HG02642 (cell line): ENCODE data around the gene PUS1.

Experiments used
- ATAC-seq: cut with Tn5 transposase; IDR thresholded peaks from one replicate; pipeline ENCODE4 v1.9.1; 2021; ENCODE audit warnings: mild to moderate bottlenecking; ENCODE audit not compliant: unreplicated experiment, poor library complexity

The PUS1 gene

GRCh38 chr12:131902332-131903241 lies 26.5 kb upstream of the PUS1 start:
- ATAC-seq, result no peak

- no peak for ATAC-seq
These were observed 25.5 kb upstream of the PUS1 start for GRCh38 chr12:131903270-131904255.

- no peak for ATAC-seq
These were observed 24.7 kb upstream of the PUS1 start for GRCh38 chr12:131904346-131904745.

GRCh38 chr12:131905081-131905629 lies 23.9 kb upstream of the PUS1 start:
- no peak for ATAC-seq

GRCh38 chr12:131905630-131906091 lies 23.4 kb upstream of the PUS1 start:
- ATAC-seq, result no peak

GRCh38 chr12:131907379-131908091 lies 21.5 kb upstream of the PUS1 start:
- ATAC-seq, result no peak

GRCh38 chr12:131908092-131909080 lies 20.7 kb upstream of the PUS1 start:
- no peak for ATAC-seq

GRCh38 chr12:131909081-131909751 lies 19.9 kb upstream of the PUS1 start:
- no peak for ATAC-seq

GRCh38 chr12:131909752-131910219 lies 19.3 kb upstream of the PUS1 start:
- ATAC-seq, result no peak

GRCh38 chr12:131910302-131911027 lies 18.6 kb upstream of the PUS1 start:
- no peak for ATAC-seq

GRCh38 chr12:131911028-131911650 lies 17.9 kb upstream of the PUS1 start:
- no peak for ATAC-seq

GRCh38 chr12:131911851-131912477 lies 17.1 kb upstream of the PUS1 start:
- ATAC-seq, result no peak

- no peak for ATAC-seq
These were observed 16.4 kb upstream of the PUS1 start for GRCh38 chr12:131912518-131913274.

GRCh38 chr12:131913666-131914065 lies 15.4 kb upstream of the PUS1 start:
- no peak for ATAC-seq

- ATAC-seq, result no peak
These were observed 14.8 kb upstream of the PUS1 start for GRCh38 chr12:131914179-131914702.
